ENCODE results near the gene CPSF6. TPM values are rescaled to one million over a fixed set of nuclear protein-coding genes. Genes with fewer than 3 reads are reported as not detected.

Gene CPSF6
- total and polyA plus RNA-seq, 2 donors (not counting 3 experiments of a cell fraction or from before 2014, with no cell fraction given) = 55.8 to 91.7 TPM

GRCh38 chr12:69254046-69254445 is 14.7 kb downstream of the CPSF6 start:
- peak; percentile 69 for FAIRE-seq
- DNase-seq (ENCODE audit: low read depth, low spot score) = peak; percentile 84
- dilution Hi-C loops (cut with MboI; ENCODE audit: extremely low pct_ligation_motif_present, low sequenced_read_pairs) (no loop called here), intact Hi-C loops (cut with micrococcal nuclease) (loop anchor here (1.0 kb wide), 2 partner anchors 100 to 390 kb away; no protein-coding TSS in a partner anchor)
- BruUV-seq (replicated peaks) = no TSS peak
- CTCF ChIA-PET = interaction anchor here (0.6 to 3.9 kb wide), 20 partner anchors 11 to 1213 kb away, joined by 3 to 75 read pairs (median 4); no protein-coding TSS in a partner anchor
- no peak overlapping the region for H3K9ac ChIP-seq (replicated peaks; ENCODE audit: extremely low read depth, insufficient read depth, low read length)
- H3K4me1 ChIP-seq (ENCODE audit: control insufficient read depth, extremely low read depth, insufficient read depth, low read length) = peaks cover 5% of the 10 kb centered on the region
- H2AFZ ChIP-seq (ENCODE audit: low read depth, low read length) = no peak overlapping the region
- H3K4me2 ChIP-seq (ENCODE audit: insufficient read depth, low read length) = no peak overlapping the region
- H3K27ac ChIP-seq (ENCODE audit: insufficient read depth, low read depth, low read length) = peak overlapping the region; percentile 71
- no peaks in the 10 kb centered on the region for H3K9me3 ChIP-seq (replicated peaks; ENCODE audit: control insufficient read depth, insufficient read depth, low read length)
- H3K36me3 ChIP-seq (ENCODE audit: control insufficient read depth in 2 of 2, extremely low read depth in 1 of 2, insufficient read depth in 2 of 2, low read length in 2 of 2) = peaks cover 5 to 19% of the 10 kb centered on the region in 2 experiments
- no peaks in the 10 kb centered on the region for H3K9me1 ChIP-seq (replicated peaks; ENCODE audit: control insufficient read depth, extremely low read depth, insufficient read depth, low read length)
- peaks cover 59% of the 10 kb centered on the region for H3K79me2 ChIP-seq (ENCODE audit: control insufficient read depth, insufficient read depth, low read length)
- no peak for TF ChIP-seq MYC (IDR thresholded peaks at IDR 0.05; ENCODE audit: low read depth, low read length)
- TF ChIP-seq, protein P1, sequence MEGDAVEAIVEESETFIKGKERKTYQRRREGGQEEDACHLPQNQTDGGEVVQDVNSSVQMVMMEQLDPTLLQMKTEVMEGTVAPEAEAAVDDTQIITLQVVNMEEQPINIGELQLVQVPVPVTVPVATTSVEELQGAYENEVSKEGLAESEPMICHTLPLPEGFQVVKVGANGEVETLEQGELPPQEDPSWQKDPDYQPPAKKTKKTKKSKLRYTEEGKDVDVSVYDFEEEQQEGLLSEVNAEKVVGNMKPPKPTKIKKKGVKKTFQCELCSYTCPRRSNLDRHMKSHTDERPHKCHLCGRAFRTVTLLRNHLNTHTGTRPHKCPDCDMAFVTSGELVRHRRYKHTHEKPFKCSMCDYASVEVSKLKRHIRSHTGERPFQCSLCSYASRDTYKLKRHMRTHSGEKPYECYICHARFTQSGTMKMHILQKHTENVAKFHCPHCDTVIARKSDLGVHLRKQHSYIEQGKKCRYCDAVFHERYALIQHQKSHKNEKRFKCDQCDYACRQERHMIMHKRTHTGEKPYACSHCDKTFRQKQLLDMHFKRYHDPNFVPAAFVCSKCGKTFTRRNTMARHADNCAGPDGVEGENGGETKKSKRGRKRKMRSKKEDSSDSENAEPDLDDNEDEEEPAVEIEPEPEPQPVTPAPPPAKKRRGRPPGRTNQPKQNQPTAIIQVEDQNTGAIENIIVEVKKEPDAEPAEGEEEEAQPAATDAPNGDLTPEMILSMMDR (IDR thresholded peaks at IDR 0.05; ENCODE audit: extremely low read depth in 1 of 2, insufficient read depth in 1 of 2, low read depth in 1 of 2, low read length in 2 of 2) = peak; percentile 45 to 50
- POLR2A ChIA-PET = no interaction called here
- no peak overlapping the region for H3K4me3 ChIP-seq (replicated peaks in 1 of 3; ENCODE audit: insufficient read depth in 1 of 3, low read depth in 1 of 3, low read length in 3 of 3)
- H4K20me1 ChIP-seq (replicated peaks; ENCODE audit: control insufficient read depth, extremely low read depth, insufficient read depth, low read length) = peaks cover 6% of the 10 kb centered on the region
- H3K27me3 ChIP-seq (ENCODE audit: control insufficient read depth in 2 of 2, insufficient read depth in 2 of 2, low read length in 2 of 2) = no peaks in the 10 kb centered on the region

DNA sequence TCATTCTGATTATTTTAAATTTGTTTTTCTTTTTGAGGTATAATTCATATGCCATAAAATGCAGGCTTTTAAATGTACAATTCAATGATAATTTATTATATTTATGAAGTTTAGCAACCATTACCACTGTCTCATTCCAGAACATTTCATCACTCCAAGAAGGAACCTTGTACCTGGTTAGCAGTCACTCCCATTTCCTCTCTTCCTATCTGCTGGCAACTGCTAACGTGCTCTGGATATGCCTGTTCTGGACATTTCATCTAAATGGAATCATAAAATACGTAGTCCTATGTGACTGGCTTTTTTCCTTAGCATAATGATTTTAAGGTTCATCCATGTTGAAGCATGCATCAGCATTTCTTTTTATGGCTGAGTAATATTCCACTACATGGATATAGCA is 15.5 kb downstream of the CPSF6 start:
- POLR2A ChIA-PET = no interaction called here
- Histone ChIP-seq H3K4me3 (replicated peaks in 1 of 3; ENCODE audit: insufficient read depth in 1 of 3, low read depth in 1 of 3, low read length in 3 of 3) (no peak overlapping the region), H3K4me1 (ENCODE audit: control insufficient read depth, extremely low read depth, insufficient read depth, low read length) (peaks cover 5% of the 10 kb centered on the region), H3K36me3 (ENCODE audit: control insufficient read depth in 2 of 2, extremely low read depth in 1 of 2, insufficient read depth in 2 of 2, low read length in 2 of 2) (peaks cover 7 to 25% of the 10 kb centered on the region in 2 experiments), H3K79me2 (ENCODE audit: control insufficient read depth, insufficient read depth, low read length) (peaks cover 53% of the 10 kb centered on the region), H3K9me3 (replicated peaks; ENCODE audit: control insufficient read depth, insufficient read depth, low read length) (no peaks in the 10 kb centered on the region), H3K4me2 (ENCODE audit: insufficient read depth, low read length) (no peak overlapping the region), H2AFZ (ENCODE audit: low read depth, low read length) (no peak overlapping the region), H3K9ac (replicated peaks; ENCODE audit: extremely low read depth, insufficient read depth, low read length) (no peak overlapping the region), H3K9me1 (replicated peaks; ENCODE audit: control insufficient read depth, extremely low read depth, insufficient read depth, low read length) (no peaks in the 10 kb centered on the region), H3K27me3 (ENCODE audit: control insufficient read depth in 2 of 2, insufficient read depth in 2 of 2, low read length in 2 of 2) (no peaks in the 10 kb centered on the region), H4K20me1 (replicated peaks; ENCODE audit: control insufficient read depth, extremely low read depth, insufficient read depth, low read length) (peaks cover 6% of the 10 kb centered on the region), H3K27ac (ENCODE audit: insufficient read depth, low read depth, low read length) (no peak overlapping the region)
- FAIRE-seq = no peak
- no peak for DNase-seq (ENCODE audit: low read depth, low spot score)
- dilution Hi-C loops (cut with MboI; ENCODE audit: extremely low pct_ligation_motif_present, low sequenced_read_pairs) (no loop called here), intact Hi-C loops (cut with micrococcal nuclease) (loop anchor here (1.0 kb wide), 2 partner anchors 101 to 391 kb away; no protein-coding TSS in a partner anchor)
- TF ChIP-seq, protein P1 (IDR thresholded peaks at IDR 0.05; ENCODE audit: extremely low read depth in 1 of 2, insufficient read depth in 1 of 2, low read depth in 1 of 2, low read length in 2 of 2) = no peak
- no peak for TF ChIP-seq POLR2AphosphoS5 (IDR thresholded peaks at IDR 0.05; ENCODE audit: insufficient read depth, low read depth, low read length)
- TF ChIP-seq GATA2 (IDR thresholded peaks at IDR 0.05; ENCODE audit: insufficient read depth, insufficient read length, low read depth, low read length) = no peak
- CTCF ChIA-PET = interaction anchor here (0.8 to 3.9 kb wide), 11 partner anchors 10 to 1214 kb away, joined by 3 to 75 read pairs (median 6); no protein-coding TSS in a partner anchor
- no TSS peak for BruUV-seq (replicated peaks)

Measured in endothelial cell of umbilical vein (primary cell).